Neural cell (in vitro differentiated cells): ENCODE measurements around the gene MBD5.

Experiments
- EP300 ChIP-seq: fragments of 450-650 bp; conservative IDR thresholded peaks from 2 replicates; pipeline ENCODE4 v1.6.1; 2014; ENCODE audit warnings: antibody characterized with exemption, mild to moderate bottlenecking, moderate library complexity; ENCODE audit not compliant: poor library complexity, severe bottlenecking
- EZH2 ChIP-seq: fragments of 200-600, 300-800 bp; shearing (Covaris generic), sonication (generic); IDR thresholded peaks from 2 replicates; pipeline ENCODE4 v1.6.1; 2014; ENCODE audit warnings: antibody characterized with exemption, low read length, borderline replicate concordance, mild to moderate bottlenecking; ENCODE audit not compliant: insufficient read depth, poor library complexity, severe bottlenecking
- SMC3 ChIP-seq: fragments of 450-650 bp; conservative IDR thresholded peaks from 2 replicates; pipeline ENCODE4 v1.6.1; 2014; ENCODE audit warnings: antibody characterized with exemption, mild to moderate bottlenecking, moderate library complexity; ENCODE audit not compliant: poor library complexity
- TF ChIP-seq, protein P1 (sequence below): fragments of 450-650 bp; IDR thresholded peaks from 2 replicates; pipeline ENCODE4 v1.5.1; 2014; ENCODE audit warnings: antibody characterized with exemption, mild to moderate bottlenecking, moderate library complexity; ENCODE audit not compliant: poor library complexity, severe bottlenecking
- TF ChIP-seq, protein P2 (sequence below): IDR thresholded peaks from 2 replicates; pipeline ENCODE4 v1.6.1; 2012; ENCODE audit warnings: borderline replicate concordance

DNA sequence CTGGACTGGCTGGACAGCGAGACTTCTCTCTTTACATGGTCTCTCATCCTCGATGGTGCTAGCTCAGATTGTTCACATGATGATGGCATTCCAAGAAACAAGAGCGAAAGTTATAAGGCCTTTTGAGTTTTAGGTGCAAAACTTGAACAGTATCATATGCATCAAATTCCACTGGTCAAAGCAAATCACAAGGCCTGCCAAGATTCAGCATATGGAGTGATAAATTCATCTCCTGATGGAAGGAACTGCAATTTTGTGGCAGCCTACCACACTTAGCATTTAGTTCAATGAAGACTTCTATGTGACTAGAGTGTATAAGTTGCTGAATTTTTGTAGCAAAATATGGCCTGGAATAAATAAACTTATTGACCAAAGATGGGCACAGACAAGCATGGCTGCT lies 429.6 kb downstream of the MBD5 start:
- TF ChIP-seq, protein P1, sequence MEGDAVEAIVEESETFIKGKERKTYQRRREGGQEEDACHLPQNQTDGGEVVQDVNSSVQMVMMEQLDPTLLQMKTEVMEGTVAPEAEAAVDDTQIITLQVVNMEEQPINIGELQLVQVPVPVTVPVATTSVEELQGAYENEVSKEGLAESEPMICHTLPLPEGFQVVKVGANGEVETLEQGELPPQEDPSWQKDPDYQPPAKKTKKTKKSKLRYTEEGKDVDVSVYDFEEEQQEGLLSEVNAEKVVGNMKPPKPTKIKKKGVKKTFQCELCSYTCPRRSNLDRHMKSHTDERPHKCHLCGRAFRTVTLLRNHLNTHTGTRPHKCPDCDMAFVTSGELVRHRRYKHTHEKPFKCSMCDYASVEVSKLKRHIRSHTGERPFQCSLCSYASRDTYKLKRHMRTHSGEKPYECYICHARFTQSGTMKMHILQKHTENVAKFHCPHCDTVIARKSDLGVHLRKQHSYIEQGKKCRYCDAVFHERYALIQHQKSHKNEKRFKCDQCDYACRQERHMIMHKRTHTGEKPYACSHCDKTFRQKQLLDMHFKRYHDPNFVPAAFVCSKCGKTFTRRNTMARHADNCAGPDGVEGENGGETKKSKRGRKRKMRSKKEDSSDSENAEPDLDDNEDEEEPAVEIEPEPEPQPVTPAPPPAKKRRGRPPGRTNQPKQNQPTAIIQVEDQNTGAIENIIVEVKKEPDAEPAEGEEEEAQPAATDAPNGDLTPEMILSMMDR: no peak
- TF ChIP-seq SMC3: no peak
- TF ChIP-seq, protein P2, sequence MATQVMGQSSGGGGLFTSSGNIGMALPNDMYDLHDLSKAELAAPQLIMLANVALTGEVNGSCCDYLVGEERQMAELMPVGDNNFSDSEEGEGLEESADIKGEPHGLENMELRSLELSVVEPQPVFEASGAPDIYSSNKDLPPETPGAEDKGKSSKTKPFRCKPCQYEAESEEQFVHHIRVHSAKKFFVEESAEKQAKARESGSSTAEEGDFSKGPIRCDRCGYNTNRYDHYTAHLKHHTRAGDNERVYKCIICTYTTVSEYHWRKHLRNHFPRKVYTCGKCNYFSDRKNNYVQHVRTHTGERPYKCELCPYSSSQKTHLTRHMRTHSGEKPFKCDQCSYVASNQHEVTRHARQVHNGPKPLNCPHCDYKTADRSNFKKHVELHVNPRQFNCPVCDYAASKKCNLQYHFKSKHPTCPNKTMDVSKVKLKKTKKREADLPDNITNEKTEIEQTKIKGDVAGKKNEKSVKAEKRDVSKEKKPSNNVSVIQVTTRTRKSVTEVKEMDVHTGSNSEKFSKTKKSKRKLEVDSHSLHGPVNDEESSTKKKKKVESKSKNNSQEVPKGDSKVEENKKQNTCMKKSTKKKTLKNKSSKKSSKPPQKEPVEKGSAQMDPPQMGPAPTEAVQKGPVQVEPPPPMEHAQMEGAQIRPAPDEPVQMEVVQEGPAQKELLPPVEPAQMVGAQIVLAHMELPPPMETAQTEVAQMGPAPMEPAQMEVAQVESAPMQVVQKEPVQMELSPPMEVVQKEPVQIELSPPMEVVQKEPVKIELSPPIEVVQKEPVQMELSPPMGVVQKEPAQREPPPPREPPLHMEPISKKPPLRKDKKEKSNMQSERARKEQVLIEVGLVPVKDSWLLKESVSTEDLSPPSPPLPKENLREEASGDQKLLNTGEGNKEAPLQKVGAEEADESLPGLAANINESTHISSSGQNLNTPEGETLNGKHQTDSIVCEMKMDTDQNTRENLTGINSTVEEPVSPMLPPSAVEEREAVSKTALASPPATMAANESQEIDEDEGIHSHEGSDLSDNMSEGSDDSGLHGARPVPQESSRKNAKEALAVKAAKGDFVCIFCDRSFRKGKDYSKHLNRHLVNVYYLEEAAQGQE: no peak
- no peak for TF ChIP-seq EZH2
- no peak for TF ChIP-seq EP300
